ENCODE results near the gene MTAP. TPM values are rescaled to one million over a fixed set of nuclear protein-coding genes. Genes with fewer than 3 reads are reported as not detected.

Gene MTAP
- total and polyA plus RNA-seq, 2 donors (not counting 1 experiment from before 2014, with no cell fraction given) = 9.8 to 38.4 TPM

DNA sequence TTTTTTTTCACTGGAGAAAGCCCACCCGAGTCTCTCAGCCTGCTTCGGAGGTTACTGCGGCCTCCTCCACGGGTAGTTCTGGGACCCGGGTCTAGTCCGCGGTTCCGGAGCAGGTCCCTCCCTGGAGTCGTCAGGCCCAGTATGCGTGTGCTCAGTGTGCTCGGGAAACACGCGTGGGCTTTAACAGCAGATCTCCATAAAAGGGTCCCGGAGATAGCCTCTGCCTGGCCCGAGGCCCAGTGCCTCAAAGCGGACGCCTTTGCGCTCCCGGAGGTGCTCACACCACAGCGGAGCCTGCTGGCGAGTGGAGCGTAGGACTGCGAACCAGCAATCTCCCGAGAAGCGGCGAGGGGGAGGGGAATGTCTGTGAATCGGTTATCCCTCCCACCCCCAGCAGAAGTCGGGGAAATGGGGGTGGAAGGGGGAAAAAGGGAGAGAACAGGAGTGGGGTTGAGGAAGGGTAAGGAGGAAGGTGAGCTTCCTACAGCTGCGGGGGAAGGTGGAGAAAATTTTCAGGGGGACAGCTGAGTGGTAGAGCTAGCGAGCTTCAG is 163.0 kb downstream of the MTAP start:
- CTCF ChIA-PET = no interaction called here
- H3K27me3 Mint-ChIP-seq = peaks cover 89% of the 10 kb centered on the region
- Histone ChIP-seq H3K9ac (ENCODE audit: low read length) (peak overlapping the region; percentile 39), H2AFZ (ENCODE audit: insufficient read depth, low read depth, low read length, poor library complexity, severe bottlenecking) (peak overlapping the region; percentile 41), H3K4me3 (ENCODE audit: control extremely low read depth in 1 of 5, extremely low read depth in 1 of 5, insufficient read depth in 1 of 5, low read depth in 2 of 5, low read length in 4 of 5) (peak overlapping the region in 4 of 5 experiments; percentile 14 to 49 (median 27)), H3K9me3 (ENCODE audit: control extremely low read depth in 1 of 3, control insufficient read depth in 2 of 3, insufficient read depth in 1 of 3, low read length in 2 of 3) (peaks cover 1 to 57% (median 36%) of the 10 kb centered on the region in 3 donors), H4K20me1 (ENCODE audit: control insufficient read depth, insufficient read depth, low read length, poor library complexity, severe bottlenecking) (no peaks in the 10 kb centered on the region), H3K79me2 (ENCODE audit: control insufficient read depth, insufficient read depth, low read length) (no peaks in the 10 kb centered on the region), H3K36me3 (replicated peaks in 1 of 2; ENCODE audit: control extremely low read depth in 1 of 2, control insufficient read depth in 1 of 2, extremely low read depth in 1 of 2, insufficient read depth in 2 of 2, low read length in 1 of 2) (no peaks in the 10 kb centered on the region), H3K27ac (ENCODE audit: low read length in 2 of 2) (no peak overlapping the region), H3K4me2 (replicated peaks; ENCODE audit: low read depth, low read length, poor library complexity, severe bottlenecking) (peak overlapping the region; percentile 72), H3K27me3 (replicated peaks in 1 of 4; ENCODE audit: control extremely low read depth in 1 of 4, control insufficient read depth in 3 of 4, insufficient read depth in 4 of 4, low read length in 3 of 4) (peaks cover 0 to 83% (median 77%) of the 10 kb centered on the region in 4 experiments), H3K4me1 (ENCODE audit: control insufficient read depth in 2 of 2, insufficient read depth in 2 of 2, low read length in 2 of 2) (peaks cover 17 to 34% of the 10 kb centered on the region in 2 donors)
- peaks cover 21% of the 10 kb centered on the region for H3K4me1 Mint-ChIP-seq
- 4% methylated on average over 20 of the region's 30 CpGs for WGBS (ENCODE audit: insufficient coverage)
- peak overlapping the region; percentile 76 for H3K4me3 Mint-ChIP-seq
- no peak overlapping the region for H3K27ac Mint-ChIP-seq
- TF ChIP-seq, protein P1, sequence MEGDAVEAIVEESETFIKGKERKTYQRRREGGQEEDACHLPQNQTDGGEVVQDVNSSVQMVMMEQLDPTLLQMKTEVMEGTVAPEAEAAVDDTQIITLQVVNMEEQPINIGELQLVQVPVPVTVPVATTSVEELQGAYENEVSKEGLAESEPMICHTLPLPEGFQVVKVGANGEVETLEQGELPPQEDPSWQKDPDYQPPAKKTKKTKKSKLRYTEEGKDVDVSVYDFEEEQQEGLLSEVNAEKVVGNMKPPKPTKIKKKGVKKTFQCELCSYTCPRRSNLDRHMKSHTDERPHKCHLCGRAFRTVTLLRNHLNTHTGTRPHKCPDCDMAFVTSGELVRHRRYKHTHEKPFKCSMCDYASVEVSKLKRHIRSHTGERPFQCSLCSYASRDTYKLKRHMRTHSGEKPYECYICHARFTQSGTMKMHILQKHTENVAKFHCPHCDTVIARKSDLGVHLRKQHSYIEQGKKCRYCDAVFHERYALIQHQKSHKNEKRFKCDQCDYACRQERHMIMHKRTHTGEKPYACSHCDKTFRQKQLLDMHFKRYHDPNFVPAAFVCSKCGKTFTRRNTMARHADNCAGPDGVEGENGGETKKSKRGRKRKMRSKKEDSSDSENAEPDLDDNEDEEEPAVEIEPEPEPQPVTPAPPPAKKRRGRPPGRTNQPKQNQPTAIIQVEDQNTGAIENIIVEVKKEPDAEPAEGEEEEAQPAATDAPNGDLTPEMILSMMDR (IDR thresholded peaks at IDR 0.05) = peak; percentile 24
- no peak for TF ChIP-seq EZH2 (IDR thresholded peaks at IDR 0.05; ENCODE audit: borderline replicate concordance, insufficient read depth, low read depth, low read length, poor library complexity, severe bottlenecking)
- POLR2A ChIA-PET = no interaction called here
- DNase-seq = peak; percentile 72
- peaks cover 7% of the 10 kb centered on the region for H3K9me3 Mint-ChIP-seq (ENCODE audit: insufficient read depth)
- intact Hi-C loops (cut with micrococcal nuclease) = loop anchor here (1.0 kb wide), 2 partner anchors 10 to 29 kb away; partner anchors contain the start of genes CDKN2A and CDKN2B-AS1
- ATAC-seq (ENCODE audit: low read depth) = peak; percentile 65

DNA sequence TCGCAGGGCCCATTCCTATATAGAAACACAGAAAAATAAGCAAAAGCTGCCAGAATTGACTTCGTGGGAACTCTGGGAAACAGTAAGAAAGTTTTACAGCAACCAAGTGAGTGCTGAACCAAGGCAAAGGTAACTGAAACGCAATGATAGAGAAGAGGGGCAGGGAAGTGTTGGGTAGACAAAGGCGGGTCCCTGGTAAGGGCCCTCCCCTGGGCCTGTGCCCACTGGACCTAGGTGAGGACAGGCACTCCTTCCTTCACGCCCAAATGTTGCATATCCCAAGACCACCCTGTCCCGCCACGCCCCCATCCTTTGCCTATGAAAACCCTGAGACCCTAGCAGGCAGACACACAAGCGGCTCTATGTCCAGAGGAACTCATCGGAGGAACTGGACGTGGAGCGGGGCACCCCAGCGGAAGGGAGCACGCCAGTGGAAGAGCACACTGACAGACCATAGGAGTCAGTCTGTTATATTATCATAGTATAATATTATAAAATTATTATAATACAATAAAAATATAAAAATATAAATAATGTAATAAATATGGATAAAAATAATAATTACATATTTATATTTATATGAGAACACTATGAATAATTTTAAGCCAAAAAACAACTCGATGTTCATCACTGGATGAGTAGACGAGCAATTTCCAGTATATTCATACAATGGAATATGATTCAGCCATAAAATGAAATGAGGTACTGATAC is 163.9 kb downstream of the MTAP start:
- ChIA-PET POLR2A (no interaction called here), CTCF (no interaction called here)
- no peak overlapping the region for H3K27ac ChIP-seq (ENCODE audit: low read length in 2 of 2)
- no peak overlapping the region for H3K4me3 Mint-ChIP-seq
- no peaks in the 10 kb centered on the region for H3K79me2 ChIP-seq (ENCODE audit: control insufficient read depth, insufficient read depth, low read length)
- intact Hi-C loops (cut with micrococcal nuclease) = no loop called here
- peaks cover 0 to 88% (median 81%) of the 10 kb centered on the region in 4 experiments for H3K27me3 ChIP-seq (replicated peaks in 1 of 4; ENCODE audit: control extremely low read depth in 1 of 4, control insufficient read depth in 3 of 4, insufficient read depth in 4 of 4, low read length in 3 of 4)
- peaks cover 23% of the 10 kb centered on the region for H3K4me1 Mint-ChIP-seq
- no peak overlapping the region for H3K4me2 ChIP-seq (replicated peaks; ENCODE audit: low read depth, low read length, poor library complexity, severe bottlenecking)
- H3K36me3 ChIP-seq (replicated peaks in 1 of 2; ENCODE audit: control extremely low read depth in 1 of 2, control insufficient read depth in 1 of 2, extremely low read depth in 1 of 2, insufficient read depth in 2 of 2, low read length in 1 of 2) = no peaks in the 10 kb centered on the region
- DNase-seq = no peak
- H3K27ac Mint-ChIP-seq = peak overlapping the region; percentile 27
- TF ChIP-seq, protein P1 (IDR thresholded peaks at IDR 0.05) = no peak
- H3K9me3 ChIP-seq (ENCODE audit: control extremely low read depth in 1 of 3, control insufficient read depth in 2 of 3, insufficient read depth in 1 of 3, low read length in 2 of 3) = peaks cover 1 to 65% (median 39%) of the 10 kb centered on the region in 3 donors
- no peaks in the 10 kb centered on the region for H4K20me1 ChIP-seq (ENCODE audit: control insufficient read depth, insufficient read depth, low read length, poor library complexity, severe bottlenecking)
- ATAC-seq (ENCODE audit: low read depth) = no peak
- WGBS (ENCODE audit: insufficient coverage) = 8% methylated on average over 7 of the region's 15 CpGs
- H3K9me3 Mint-ChIP-seq (ENCODE audit: insufficient read depth) = peaks cover 7% of the 10 kb centered on the region
- H2AFZ ChIP-seq (ENCODE audit: insufficient read depth, low read depth, low read length, poor library complexity, severe bottlenecking) = no peak overlapping the region
- H3K4me3 ChIP-seq (ENCODE audit: control extremely low read depth in 1 of 5, extremely low read depth in 1 of 5, insufficient read depth in 1 of 5, low read depth in 2 of 5, low read length in 4 of 5) = no peak overlapping the region
- peaks cover 20 to 34% of the 10 kb centered on the region in 2 donors for H3K4me1 ChIP-seq (ENCODE audit: control insufficient read depth in 2 of 2, insufficient read depth in 2 of 2, low read length in 2 of 2)
- peaks cover 90% of the 10 kb centered on the region for H3K27me3 Mint-ChIP-seq
- no peak overlapping the region for H3K9ac ChIP-seq (ENCODE audit: low read length)

Measured in B cell (primary cell).